Stimulated activated memory B cell treated with anti-CD40 and anti-IgM and Interleukin-4, amounts not matched to agents 10 μg/mL and 1 μg/mL and 100 μg/mL, for 72 hours (primary cell): ENCODE measurements around the gene COL8A2.
A peak's percentile ranks its signal among the peaks of the same experiment; 100 is the strongest.

Experiments
- ATAC-seq: fragments of 150-1000 bp; cut with Tn5 transposase; 2 replicates; pipeline ENCODE4 v1.10.0; 2021
- H3K27ac Mint-ChIP-seq: one replicate; pipeline ENCODE4 v1.8.0; 2022; ENCODE audit warnings: mild to moderate bottlenecking, mixed read lengths
- H3K27me3 Mint-ChIP-seq: one replicate; pipeline ENCODE4 v1.8.0; 2022; ENCODE audit warnings: mixed read lengths
- H3K36me3 Mint-ChIP-seq: one replicate; pipeline ENCODE4 v1.8.0; 2022; ENCODE audit warnings: mixed read lengths
- H3K4me1 Mint-ChIP-seq: one replicate; pipeline ENCODE4 v1.8.0; 2022; ENCODE audit warnings: mixed read lengths
- H3K4me3 Mint-ChIP-seq: one replicate; pipeline ENCODE4 v1.8.0; 2022; ENCODE audit warnings: mild to moderate bottlenecking, moderate library complexity, mixed read lengths
- H3K9me3 Mint-ChIP-seq: one replicate; pipeline ENCODE4 v1.8.0; 2022; ENCODE audit warnings: mixed read lengths

Gene COL8A2

DNA sequence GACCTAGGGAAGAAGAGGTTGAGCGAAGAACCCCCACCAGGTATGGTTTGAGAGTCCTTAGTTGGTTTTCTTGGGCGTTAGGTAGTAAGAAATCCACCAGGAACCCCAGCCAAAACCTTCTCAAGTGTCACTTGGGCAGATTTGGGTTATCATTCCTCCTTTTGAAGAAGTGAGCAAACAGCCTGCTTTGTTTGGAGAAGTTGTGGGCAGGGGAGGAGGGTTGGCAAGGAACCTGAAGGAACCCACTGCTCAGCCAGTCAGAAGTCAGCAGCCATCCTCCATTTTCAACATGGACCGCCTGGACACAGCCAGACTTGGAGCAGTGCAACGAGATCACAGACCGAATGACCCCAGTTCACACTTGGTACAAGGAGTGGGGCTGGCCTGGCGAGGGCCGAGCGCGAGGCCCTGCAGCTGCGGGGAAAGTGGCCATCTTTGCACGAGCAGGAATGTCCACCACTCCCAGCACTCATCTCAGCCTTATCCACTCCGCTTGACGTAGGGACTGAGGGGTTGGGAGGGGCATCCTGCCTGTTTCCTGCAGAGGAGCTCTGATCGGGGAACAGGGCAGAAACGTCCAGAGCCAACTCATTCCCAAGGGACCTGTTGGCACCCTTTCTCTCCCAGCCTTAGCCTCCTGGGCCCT is 29.1 kb downstream of the COL8A2 start:
- H3K27me3 Mint-ChIP-seq = no peaks in the 10 kb centered on the region
- peaks cover 16% of the 10 kb centered on the region for H3K4me1 Mint-ChIP-seq
- H3K9me3 Mint-ChIP-seq = no peaks in the 10 kb centered on the region
- peak overlapping the region; percentile 39 for H3K27ac Mint-ChIP-seq
- peaks cover 30% of the 10 kb centered on the region for H3K36me3 Mint-ChIP-seq
- no peak for ATAC-seq
- H3K4me3 Mint-ChIP-seq = no peak overlapping the region

DNA sequence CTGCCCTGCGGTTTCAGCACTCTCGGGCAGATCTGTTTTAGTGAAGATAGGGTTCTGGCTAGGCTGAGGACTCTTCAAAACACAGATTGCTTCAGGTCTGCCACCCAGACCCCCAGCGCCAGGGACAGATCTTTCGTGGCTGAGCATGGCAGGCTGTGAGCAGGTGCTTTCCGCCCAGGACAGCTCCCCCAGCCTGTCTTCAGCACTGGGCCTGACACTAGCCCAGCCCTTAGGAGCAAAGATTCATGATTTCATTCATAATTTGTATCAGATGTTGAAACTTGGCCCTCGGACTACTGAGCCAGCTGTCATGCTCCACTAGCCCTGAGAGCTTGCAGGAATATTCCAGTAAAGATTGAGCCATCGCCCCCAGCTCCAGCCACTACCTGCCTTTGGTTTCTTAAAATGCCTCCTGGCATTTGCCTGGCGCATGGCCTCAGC is 30.4 kb downstream of the COL8A2 start:
- Mint-ChIP-seq H3K9me3 (no peaks in the 10 kb centered on the region), H3K27me3 (no peaks in the 10 kb centered on the region), H3K36me3 (peaks cover 30% of the 10 kb centered on the region), H3K4me1 (peaks cover 18% of the 10 kb centered on the region), H3K27ac (no peak overlapping the region), H3K4me3 (no peak overlapping the region)
- no peak for ATAC-seq

DNA sequence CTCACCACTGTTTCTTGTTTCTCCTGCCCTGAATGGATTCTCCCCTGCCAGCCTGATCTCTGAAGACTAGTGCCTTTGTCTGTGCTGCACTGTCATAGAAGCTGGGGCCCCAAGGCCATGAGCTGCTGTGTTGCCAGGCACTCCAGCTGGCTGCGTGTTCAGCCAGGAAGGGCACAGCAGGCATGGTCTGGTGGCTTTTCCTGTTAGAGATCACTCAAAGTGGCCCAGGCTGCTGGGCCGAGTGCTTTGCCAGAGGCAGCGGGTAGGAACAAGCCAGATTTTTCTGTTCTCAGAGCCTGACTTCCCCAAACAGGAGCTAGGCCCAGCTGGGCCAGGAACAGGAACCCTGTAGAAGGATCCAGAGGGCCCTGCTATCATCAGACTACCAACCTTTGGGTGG is 31.1 kb downstream of the COL8A2 start:
- H3K9me3 Mint-ChIP-seq = no peaks in the 10 kb centered on the region
- peaks cover 30% of the 10 kb centered on the region for H3K36me3 Mint-ChIP-seq
- no peak for ATAC-seq
- H3K27ac Mint-ChIP-seq = no peak overlapping the region
- peaks cover 23% of the 10 kb centered on the region for H3K4me1 Mint-ChIP-seq
- H3K27me3 Mint-ChIP-seq = no peaks in the 10 kb centered on the region
- H3K4me3 Mint-ChIP-seq = no peak overlapping the region

DNA sequence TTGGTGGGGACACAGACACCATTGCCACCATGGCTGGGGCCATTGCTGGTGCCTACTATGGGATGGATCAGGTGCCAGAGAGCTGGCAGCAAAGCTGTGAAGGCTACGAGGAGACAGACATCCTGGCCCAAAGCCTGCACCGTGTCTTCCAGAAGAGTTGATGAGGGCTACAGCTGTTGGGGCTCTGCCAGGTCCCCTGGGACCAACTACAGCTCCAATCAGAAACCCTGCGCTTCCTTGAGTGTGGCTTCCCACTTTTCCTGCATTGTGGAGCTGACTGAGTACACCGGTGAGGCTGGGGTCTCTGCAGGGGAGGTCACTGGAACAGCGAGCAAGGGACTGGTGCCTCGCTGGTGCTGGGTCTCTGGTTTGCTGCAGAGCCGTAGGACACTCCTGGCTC is 31.8 kb downstream of the COL8A2 start:
- peaks cover 25% of the 10 kb centered on the region for H3K4me1 Mint-ChIP-seq
- peaks cover 30% of the 10 kb centered on the region for H3K36me3 Mint-ChIP-seq
- H3K27ac Mint-ChIP-seq = peak overlapping the region; percentile 44
- H3K27me3 Mint-ChIP-seq = no peaks in the 10 kb centered on the region
- no peaks in the 10 kb centered on the region for H3K9me3 Mint-ChIP-seq
- no peak for ATAC-seq
- H3K4me3 Mint-ChIP-seq = no peak overlapping the region

DNA sequence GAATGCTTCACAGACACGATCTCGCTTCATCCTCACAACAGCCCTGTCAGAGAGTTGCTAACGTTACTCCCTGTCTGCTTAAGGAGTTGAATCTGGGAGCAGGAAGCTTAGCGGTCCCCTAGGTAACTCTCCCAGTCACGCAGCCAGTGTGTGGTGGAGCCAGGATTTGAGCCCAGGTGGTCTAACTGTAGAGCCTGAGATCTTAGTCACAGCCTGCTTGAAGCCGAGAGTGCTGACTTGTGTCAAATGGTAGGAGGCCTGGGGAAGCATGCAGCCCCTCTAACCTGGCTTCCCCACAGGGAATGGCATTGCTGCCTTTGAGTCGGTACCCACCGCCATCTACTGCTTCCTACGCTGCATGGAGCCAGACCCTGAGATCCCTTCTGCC is 32.2 kb downstream of the COL8A2 start:
- ATAC-seq = no peak
- Mint-ChIP-seq H3K4me1 (peaks cover 25% of the 10 kb centered on the region), H3K27me3 (no peaks in the 10 kb centered on the region), H3K36me3 (peaks cover 30% of the 10 kb centered on the region), H3K4me3 (no peak overlapping the region), H3K9me3 (no peaks in the 10 kb centered on the region), H3K27ac (peak overlapping the region; percentile 44)

DNA sequence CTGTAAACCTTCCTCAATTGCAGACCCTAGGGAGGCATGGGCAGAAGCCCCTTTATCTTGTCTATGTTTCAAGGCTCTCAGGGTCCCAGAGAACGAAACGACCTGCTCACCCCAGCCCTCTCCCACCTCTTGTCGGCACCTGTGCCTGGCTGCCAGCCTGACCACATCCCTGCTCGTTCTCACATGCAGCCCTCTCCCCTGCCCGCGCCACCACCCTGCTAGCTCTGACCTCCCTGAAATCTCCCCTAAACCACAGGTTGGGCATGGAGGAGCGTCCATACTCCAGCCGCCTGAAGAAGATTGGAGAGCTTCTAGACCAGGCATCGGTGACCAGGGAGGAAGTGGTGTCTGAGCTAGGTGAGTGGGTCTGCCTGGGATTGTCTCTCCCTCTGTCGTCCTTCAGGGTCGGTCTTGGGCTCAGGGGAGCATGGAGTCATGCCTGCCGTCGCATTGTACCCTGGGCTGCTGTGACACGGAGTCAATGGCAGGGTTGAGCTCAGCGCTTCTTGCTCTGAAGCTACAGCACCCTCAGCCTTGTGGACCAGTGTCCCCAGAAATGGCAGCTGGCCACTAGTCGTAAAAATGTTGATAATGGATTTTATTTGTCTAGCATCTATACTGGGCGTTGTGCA is 32.7 kb downstream of the COL8A2 start:
- Mint-ChIP-seq H3K9me3 (no peaks in the 10 kb centered on the region), H3K27ac (no peak overlapping the region), H3K4me3 (no peak overlapping the region), H3K4me1 (peaks cover 25% of the 10 kb centered on the region), H3K27me3 (peaks cover 1% of the 10 kb centered on the region), H3K36me3 (peaks cover 30% of the 10 kb centered on the region)
- no peak for ATAC-seq

DNA sequence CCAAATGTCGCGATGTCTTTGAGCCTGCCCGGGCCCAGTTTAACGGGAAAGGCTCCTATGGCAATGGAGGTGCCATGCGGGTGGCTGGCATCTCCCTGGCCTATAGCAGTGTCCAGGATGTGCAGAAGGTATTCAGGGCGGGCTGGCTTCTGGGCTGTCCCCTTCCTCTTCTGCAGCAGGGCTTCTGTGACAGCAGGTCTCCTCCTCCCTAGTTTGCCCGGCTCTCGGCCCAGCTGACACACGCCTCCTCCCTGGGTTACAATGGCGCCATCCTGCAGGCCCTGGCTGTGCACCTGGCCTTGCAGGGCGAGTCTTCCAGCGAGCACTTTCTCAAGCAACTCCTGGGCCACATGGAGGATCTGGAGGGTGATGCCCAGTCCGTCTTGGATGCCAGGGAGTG is 33.3 kb downstream of the COL8A2 start:
- Mint-ChIP-seq H3K27me3 (peaks cover 7% of the 10 kb centered on the region), H3K9me3 (no peaks in the 10 kb centered on the region), H3K4me3 (no peak overlapping the region), H3K4me1 (peaks cover 25% of the 10 kb centered on the region), H3K36me3 (peaks cover 28% of the 10 kb centered on the region), H3K27ac (no peak overlapping the region)
- ATAC-seq = no peak

DNA sequence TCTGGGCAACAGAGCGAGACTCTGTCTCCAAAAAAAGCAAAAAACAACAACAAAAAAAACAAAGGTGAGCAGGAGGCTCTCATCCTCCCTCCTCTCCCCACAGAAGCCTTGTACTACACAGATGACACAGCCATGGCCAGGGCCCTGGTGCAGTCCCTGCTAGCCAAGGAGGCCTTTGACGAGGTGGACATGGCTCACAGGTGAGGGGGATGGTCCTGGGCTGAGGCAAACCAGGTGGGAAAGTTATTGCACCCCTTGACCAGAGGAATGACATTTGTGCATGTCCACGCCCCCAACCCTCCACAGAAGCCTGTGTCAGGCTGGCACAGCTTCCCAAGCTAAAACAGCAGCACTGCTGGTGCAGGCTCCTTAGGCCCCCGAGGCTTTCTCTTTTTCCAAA is 33.9 kb downstream of the COL8A2 start:
- Mint-ChIP-seq H3K9me3 (no peaks in the 10 kb centered on the region), H3K4me3 (no peak overlapping the region), H3K4me1 (peaks cover 25% of the 10 kb centered on the region), H3K36me3 (peaks cover 22% of the 10 kb centered on the region), H3K27ac (no peak overlapping the region), H3K27me3 (peaks cover 11% of the 10 kb centered on the region)
- ATAC-seq = no peak

DNA sequence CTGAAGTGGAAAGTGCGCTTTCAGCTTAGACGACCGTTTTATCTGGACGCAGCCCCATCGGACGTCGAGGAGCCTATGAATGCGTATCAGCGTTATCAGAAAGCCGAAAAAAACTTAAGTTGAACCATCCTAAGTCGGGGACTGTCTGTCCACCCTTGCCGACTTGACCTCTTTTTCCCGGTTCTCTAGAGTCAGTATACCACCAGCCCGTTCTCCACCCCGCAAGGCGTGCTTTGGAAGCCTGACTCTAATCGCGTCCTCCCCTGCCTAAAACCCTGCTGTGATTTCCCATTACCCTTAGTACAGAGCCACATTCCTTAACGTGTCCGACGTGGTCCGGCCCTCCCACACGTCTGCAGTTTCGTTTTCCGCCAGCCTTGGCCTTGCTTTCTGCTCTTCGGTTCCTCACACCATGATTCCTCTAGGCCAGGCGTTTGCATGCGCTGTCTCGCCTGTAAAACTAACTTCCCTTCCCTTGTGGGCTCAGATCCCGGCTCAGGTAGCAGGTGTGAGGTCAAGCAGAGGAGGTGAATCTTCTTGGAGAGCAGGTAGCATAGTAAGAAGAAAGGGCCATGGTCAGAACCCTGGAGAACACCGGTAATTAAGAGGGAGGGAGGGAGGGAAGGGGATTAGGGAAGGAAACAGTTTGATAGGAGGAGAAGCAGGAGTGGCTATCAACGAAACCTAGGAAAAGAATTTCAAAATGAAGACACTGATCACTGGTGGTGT is 35.5 kb downstream of the COL8A2 start:
- no peak for ATAC-seq
- Mint-ChIP-seq H3K36me3 (peaks cover 20% of the 10 kb centered on the region), H3K27ac (peak overlapping the region; percentile 96), H3K4me1 (peaks cover 25% of the 10 kb centered on the region), H3K9me3 (no peaks in the 10 kb centered on the region), H3K27me3 (peaks cover 27% of the 10 kb centered on the region), H3K4me3 (peak overlapping the region; percentile 93)

DNA sequence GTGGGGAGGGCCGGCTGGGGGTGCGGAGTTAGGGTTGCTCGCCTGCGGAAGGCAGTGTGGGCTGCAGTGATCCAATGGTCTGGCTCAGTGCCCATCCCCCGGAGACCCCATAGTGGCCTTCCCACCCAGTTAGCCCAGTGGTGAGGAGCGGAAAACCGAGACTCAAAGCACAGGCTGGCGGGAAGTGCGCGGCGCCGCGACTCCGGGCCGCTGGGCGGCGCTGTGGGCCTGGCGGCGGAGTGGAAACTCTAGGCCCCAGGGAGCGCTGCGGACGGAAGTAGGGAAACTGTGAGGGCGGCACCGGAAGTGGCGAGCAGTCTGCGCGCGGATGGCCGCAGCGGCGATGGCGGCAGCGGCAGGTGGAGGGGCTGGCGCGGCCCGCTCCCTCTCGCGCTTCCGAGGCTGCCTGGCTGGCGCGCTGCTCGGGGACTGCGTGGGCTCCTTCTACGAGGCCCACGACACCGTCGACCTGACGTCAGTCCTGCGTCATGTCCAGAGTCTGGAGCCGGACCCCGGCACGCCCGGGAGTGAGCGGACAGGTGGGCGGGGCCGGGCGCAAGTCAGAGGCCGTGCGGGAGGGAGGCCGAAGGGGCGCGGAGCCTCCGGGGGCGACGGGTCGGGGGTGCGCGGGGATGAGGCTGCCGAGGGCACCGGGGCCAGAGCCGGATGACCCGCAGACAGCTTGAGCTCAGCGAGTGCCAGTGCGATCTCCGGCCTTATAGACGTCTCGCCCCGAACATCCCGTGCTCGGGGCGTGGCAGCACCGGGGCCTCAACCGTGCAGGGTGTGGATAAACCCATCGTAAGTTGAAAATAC is 36.2 kb downstream of the COL8A2 start, which contains the start of gene ADPRS:
TSS of gene ADPRS (plus strand) at position 316 of the 816 bp plus-strand sequence. CDS start at position 329, 13 bp downstream.
- Mint-ChIP-seq H3K9me3 (no peaks in the 10 kb centered on the region), H3K27ac (peak within 1 kb of the TSS; percentile 96), H3K4me1 (peaks cover 25% of the 10 kb centered on the region), H3K36me3 (peaks cover 20% of the 10 kb centered on the region), H3K4me3 (peak within 1 kb of the TSS; percentile 93), H3K27me3 (peaks cover 27% of the 10 kb centered on the region)
- peak; percentile 92 for ATAC-seq

DNA sequence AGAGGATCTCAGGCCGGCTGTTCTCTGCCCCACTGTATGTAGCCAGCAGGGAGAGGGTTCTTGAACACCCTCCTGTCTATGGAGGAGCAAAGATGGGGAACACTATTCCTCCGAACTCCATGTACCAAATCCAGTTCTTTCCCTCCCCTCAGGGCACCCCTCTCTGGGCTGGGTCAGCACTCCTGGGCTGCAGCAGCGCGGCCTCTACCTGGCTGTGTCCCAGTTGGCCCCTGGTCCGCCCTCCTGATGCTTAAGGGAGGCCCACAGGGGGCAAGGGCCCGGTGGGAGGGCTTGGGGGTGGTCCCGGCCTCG is 36.8 kb downstream of the COL8A2 start:
- Mint-ChIP-seq H3K27me3 (peaks cover 27% of the 10 kb centered on the region), H3K27ac (peak overlapping the region; percentile 96), H3K9me3 (no peaks in the 10 kb centered on the region), H3K36me3 (peaks cover 16% of the 10 kb centered on the region), H3K4me3 (peak overlapping the region; percentile 93), H3K4me1 (peaks cover 25% of the 10 kb centered on the region)
- peak; percentile 51 for ATAC-seq

DNA sequence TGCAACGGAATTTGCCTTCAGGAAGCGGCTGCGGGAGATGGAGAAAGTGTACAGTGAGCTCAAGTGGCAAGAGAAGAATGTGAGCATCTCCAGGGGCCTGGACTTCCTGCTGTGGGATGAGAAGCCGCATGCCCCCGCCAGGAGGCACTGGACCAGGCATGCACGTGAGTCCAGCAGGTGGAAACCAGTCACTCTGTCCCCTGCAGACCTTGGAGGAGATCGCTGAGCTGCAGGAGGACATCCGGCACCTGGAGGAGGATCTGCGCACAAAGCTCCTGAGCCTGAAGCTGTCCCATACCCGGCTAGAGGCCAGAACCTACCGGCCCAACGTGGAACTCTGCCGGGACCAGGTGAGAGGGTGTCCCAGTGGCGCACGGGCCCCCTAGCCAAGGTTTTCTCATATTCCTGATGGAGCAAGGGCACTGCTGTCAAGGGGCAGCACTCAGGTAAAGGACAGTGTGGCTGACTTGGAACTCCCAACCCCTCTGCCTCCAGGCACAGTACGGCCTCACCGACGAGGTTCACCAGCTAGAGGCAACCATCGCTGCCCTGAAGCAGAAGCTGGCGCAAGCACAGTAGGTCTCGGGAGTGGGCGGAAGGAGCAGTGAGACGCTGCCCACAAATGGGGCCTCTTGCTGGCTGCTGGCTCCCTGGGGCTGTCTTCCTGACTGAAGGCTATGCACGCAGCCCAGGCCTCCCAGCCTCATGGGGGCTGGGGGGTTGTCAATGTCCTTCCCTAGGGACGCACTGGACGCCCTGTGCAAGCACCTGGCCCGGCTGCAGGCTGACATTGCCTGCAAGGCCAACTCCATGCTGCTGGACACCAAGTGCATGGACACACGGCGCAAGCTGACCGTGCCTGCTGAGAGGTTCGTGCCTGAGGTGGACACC is 37.5 kb downstream of the COL8A2 start:
- peaks cover 25% of the 10 kb centered on the region for H3K4me1 Mint-ChIP-seq
- H3K27ac Mint-ChIP-seq = peak overlapping the region; percentile 96
- peaks cover 31% of the 10 kb centered on the region for H3K27me3 Mint-ChIP-seq
- peaks cover 8% of the 10 kb centered on the region for H3K36me3 Mint-ChIP-seq
- H3K4me3 Mint-ChIP-seq = peak overlapping the region; percentile 41
- H3K9me3 Mint-ChIP-seq = no peaks in the 10 kb centered on the region
- no peak for ATAC-seq

DNA sequence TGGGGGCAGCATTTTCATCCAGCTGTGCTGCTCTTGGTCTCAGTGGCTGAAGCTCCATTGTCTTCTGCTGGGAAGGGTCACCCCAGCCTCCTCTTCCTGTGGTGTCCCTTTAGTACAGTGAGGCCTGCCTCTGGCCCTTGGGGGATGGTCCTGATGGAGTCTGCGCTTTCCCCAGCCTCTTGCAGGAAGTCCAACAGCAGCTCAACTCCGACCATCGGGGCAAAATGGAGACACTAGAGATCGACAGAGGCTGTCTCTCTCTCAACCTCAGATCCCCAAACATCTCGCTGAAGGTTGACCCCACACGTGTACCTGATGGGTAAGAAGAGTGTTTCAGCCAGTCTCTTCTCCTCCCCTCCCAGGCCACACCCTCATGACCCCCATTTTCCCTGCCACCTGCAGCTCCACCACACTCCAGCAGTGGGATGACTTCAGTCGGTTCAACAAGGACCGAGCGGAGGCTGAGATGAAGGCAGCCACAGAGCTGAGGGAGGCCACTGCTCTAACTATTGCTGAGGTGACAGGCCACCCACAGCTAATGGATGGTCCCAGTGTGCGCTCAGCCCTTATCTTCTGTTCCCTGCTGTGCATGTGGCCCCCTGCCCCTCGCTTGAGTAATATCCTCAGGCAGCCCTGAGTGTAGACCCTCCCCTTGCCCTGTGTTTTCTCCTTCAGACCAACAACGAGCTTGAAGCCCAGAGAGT is 38.3 kb downstream of the COL8A2 start:
- Mint-ChIP-seq H3K9me3 (no peaks in the 10 kb centered on the region), H3K4me3 (peak overlapping the region; percentile 41), H3K27me3 (peaks cover 39% of the 10 kb centered on the region), H3K27ac (peak overlapping the region; percentile 57), H3K36me3 (peaks cover 5% of the 10 kb centered on the region), H3K4me1 (peaks cover 21% of the 10 kb centered on the region)
- ATAC-seq = no peak
